Type B pancreatic cell (in vitro differentiated cells): ENCODE data around the gene STAM. TPM values are rescaled to one million over a fixed set of nuclear protein-coding genes. Genes with fewer than 3 reads are reported as not detected.

ENCODE experiments used
- DNase-seq: peaks from one replicate; pipeline ENCODE4 v3.0.0; 2021; ENCODE audit warnings: mixed read lengths; ENCODE audit not compliant: unreplicated experiment; ENCODE audit errors: extremely low spot score
- H3K27ac Mint-ChIP-seq: 2 replicates; pipeline ENCODE4 v1.8.0; 2021; ENCODE audit warnings: mild to moderate bottlenecking, mixed read lengths
- H3K27me3 Mint-ChIP-seq: 2 replicates; pipeline ENCODE4 v1.8.0; 2021; ENCODE audit warnings: mixed read lengths
- H3K36me3 Mint-ChIP-seq: 2 replicates; pipeline ENCODE4 v1.8.0; 2021; ENCODE audit warnings: mixed read lengths
- H3K4me1 Mint-ChIP-seq: one replicate; pipeline ENCODE4 v1.8.0; 2021; ENCODE audit warnings: mixed read lengths; ENCODE audit not compliant: unreplicated experiment
- H3K4me3 Mint-ChIP-seq: 2 replicates; pipeline ENCODE4 v1.8.0; 2021; ENCODE audit warnings: mild to moderate bottlenecking, mixed read lengths
- H3K9me3 Mint-ChIP-seq: 2 replicates; pipeline ENCODE4 v1.8.0; 2021; ENCODE audit warnings: mixed read lengths
- total RNA-seq: library from RNA; stranded (reverse); gene quantifications from 2 replicates; pipeline ENCODE4 v1.2.1, GENCODE V29; 2021; ENCODE audit warnings: low replicate concordance
- TF ChIP-seq, protein P1 (sequence below): fragments of 200-600 bp; sonication (generic); conservative IDR thresholded peaks from 2 replicates; pipeline ENCODE4 v1.5.0; 2021; ENCODE audit warnings: antibody characterized with exemption, mild to moderate bottlenecking

The STAM gene
- total RNA-seq, 1 donor from 2014 or later: 26.3 TPM

GRCh38 chr10:17648243-17649035 is 4.5 kb downstream of the STAM start:
- Mint-ChIP-seq H3K4me1 (peaks cover 29% of the 10 kb centered on the region), H3K36me3 (peaks cover 14% of the 10 kb centered on the region), H3K4me3 (no peak overlapping the region), H3K27ac (no peak overlapping the region), H3K27me3 (no peaks in the 10 kb centered on the region), H3K9me3 (peaks cover 1% of the 10 kb centered on the region)
- TF ChIP-seq, protein P1, sequence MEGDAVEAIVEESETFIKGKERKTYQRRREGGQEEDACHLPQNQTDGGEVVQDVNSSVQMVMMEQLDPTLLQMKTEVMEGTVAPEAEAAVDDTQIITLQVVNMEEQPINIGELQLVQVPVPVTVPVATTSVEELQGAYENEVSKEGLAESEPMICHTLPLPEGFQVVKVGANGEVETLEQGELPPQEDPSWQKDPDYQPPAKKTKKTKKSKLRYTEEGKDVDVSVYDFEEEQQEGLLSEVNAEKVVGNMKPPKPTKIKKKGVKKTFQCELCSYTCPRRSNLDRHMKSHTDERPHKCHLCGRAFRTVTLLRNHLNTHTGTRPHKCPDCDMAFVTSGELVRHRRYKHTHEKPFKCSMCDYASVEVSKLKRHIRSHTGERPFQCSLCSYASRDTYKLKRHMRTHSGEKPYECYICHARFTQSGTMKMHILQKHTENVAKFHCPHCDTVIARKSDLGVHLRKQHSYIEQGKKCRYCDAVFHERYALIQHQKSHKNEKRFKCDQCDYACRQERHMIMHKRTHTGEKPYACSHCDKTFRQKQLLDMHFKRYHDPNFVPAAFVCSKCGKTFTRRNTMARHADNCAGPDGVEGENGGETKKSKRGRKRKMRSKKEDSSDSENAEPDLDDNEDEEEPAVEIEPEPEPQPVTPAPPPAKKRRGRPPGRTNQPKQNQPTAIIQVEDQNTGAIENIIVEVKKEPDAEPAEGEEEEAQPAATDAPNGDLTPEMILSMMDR: no peak
- no peak for DNase-seq

DNA sequence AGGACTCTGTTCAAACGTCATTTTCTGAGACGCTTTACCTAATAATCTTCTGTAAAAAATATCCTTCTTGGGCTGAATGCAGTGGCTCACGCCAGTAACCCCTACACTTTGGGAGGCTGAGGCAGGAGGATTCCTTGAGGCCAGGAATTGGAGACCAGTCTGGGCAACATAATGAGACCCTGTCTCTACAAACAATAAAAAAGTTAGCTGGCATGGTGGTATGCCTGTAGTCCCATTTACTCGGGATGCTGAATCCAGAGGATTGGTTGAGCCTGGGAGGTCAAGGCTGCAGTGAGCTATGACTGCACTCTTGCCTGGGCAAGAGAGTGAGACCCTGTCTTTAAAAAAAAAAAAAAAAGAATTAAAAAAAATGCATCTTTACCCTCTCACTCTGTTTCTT is 5.1 kb downstream of the STAM start:
- Mint-ChIP-seq H3K27ac (no peak overlapping the region), H3K4me1 (peaks cover 29% of the 10 kb centered on the region), H3K9me3 (peaks cover 6% of the 10 kb centered on the region), H3K36me3 (peaks cover 20% of the 10 kb centered on the region), H3K27me3 (no peaks in the 10 kb centered on the region), H3K4me3 (no peak overlapping the region)
- DNase-seq: no peak
- TF ChIP-seq, protein P1: no peak

GRCh38 chr10:17649836-17650235 is 5.9 kb downstream of the STAM start:
- TF ChIP-seq, protein P1: no peak
- Mint-ChIP-seq H3K9me3 (peaks cover 11% of the 10 kb centered on the region), H3K27me3 (no peaks in the 10 kb centered on the region), H3K4me3 (no peak overlapping the region), H3K36me3 (peaks cover 24% of the 10 kb centered on the region), H3K4me1 (peaks cover 22% of the 10 kb centered on the region), H3K27ac (peak overlapping the region; percentile 62)
- DNase-seq: no peak

- Mint-ChIP-seq H3K27ac (peak overlapping the region; percentile 62), H3K4me3 (no peak overlapping the region), H3K9me3 (peaks cover 14% of the 10 kb centered on the region), H3K36me3 (peaks cover 27% of the 10 kb centered on the region), H3K4me1 (peaks cover 17% of the 10 kb centered on the region), H3K27me3 (no peaks in the 10 kb centered on the region)
- no peak for DNase-seq
- TF ChIP-seq, protein P1: no peak
These were observed 6.5 kb downstream of the STAM start for GRCh38 chr10:17650416-17650815.

- DNase-seq: no peak
- peaks cover 14% of the 10 kb centered on the region for H3K9me3 Mint-ChIP-seq
- no peak overlapping the region for H3K4me3 Mint-ChIP-seq
- TF ChIP-seq, protein P1: no peak
- H3K36me3 Mint-ChIP-seq: peaks cover 33% of the 10 kb centered on the region
- no peaks in the 10 kb centered on the region for H3K27me3 Mint-ChIP-seq
- no peak overlapping the region for H3K27ac Mint-ChIP-seq
- peaks cover 6% of the 10 kb centered on the region for H3K4me1 Mint-ChIP-seq
These were observed 7.9 kb downstream of the STAM start for GRCh38 chr10:17651896-17652295.
